GM21515 (cell line): ENCODE measurements around the gene ITGA1.

Source experiments
- ATAC-seq: cut with Tn5 transposase; IDR thresholded peaks from one replicate; pipeline ENCODE4 v1.9.1; 2021; ENCODE audit not compliant: unreplicated experiment

Gene ITGA1

GRCh38 chr5:52989781-52990527, 202.2 kb downstream of the ITGA1 start:
- ATAC-seq: peak; percentile 22

DNA sequence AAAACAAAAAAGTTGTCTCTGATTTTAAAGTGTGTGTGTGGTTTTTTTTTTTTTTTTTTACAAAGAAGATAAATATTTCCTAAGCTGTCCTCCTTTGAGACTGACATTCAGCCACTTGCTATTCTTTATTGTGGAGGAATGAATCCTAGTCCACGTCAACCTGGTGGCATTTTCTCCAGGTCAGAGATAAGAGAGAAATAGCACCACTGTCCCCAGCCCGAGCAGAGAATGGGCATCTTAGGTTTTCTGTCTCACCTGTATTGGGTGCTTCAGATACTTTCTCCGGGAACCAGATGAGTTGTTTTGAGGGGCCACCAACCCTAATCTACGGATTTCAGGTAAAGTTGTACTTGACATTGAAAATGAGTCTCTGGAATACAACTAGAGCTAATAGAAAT, 202.8 kb downstream of the ITGA1 start:
- ATAC-seq: no peak

GRCh38 chr5:52993367-52993766, 205.7 kb downstream of the ITGA1 start:
- no peak for ATAC-seq

DNA sequence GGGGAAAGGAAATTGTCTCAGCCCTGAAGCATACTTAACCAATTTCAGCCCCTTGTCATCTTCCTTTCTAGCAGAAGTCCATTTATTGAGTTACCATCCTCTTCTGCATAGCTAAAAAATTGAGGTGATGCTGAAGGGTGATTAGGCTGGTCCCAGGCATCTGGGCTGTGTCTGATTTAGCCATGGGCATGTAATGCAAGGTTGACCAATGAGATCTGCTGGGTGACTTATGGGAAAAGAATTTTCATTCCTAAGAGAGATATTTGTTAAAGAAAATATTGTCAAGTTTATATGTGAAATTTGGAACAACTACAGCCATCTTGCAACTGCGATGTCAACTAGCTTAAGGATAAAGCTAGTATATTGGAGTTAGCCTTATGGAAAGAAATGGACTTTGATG, 206.6 kb downstream of the ITGA1 start:
- ATAC-seq: no peak

DNA sequence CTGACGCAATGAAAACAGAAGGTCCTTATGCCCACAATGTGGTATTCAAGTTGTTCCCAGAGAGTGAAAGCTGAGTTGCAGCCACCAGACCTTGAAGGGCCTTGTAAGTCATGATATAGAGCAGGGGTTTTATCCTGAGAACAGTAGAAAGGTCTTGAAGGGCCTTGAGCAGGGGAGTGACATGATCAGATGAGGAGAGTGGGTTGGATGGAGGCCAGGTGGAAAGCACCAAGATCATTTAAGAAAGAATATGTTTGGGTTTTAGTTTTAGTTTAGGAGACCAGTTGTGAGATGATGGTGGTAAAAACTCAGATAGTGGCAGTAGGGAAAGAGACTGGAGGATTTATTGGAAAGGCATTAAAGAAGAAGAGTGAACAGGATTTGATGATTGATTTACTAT, 207.4 kb downstream of the ITGA1 start:
- ATAC-seq: no peak

DNA sequence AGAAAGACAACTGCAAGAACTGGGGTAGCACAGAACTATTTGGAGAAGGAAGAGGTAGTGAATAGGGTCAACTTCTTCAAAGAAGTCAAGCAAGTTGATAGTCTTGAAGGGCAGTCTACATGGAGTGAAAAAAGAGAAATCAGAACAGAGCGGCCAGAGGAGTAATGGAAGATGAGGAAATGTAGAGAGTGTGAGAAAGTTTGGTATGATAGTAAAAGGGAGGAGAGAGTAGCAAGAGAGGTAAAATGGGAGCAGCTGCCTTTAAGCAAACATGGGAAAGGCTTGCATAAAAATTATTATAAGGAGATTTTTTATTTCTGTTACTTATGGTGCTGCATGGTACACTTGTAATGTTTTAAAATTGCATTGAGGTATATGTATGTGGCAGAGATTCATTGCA, 208.2 kb downstream of the ITGA1 start:
- ATAC-seq: no peak

DNA sequence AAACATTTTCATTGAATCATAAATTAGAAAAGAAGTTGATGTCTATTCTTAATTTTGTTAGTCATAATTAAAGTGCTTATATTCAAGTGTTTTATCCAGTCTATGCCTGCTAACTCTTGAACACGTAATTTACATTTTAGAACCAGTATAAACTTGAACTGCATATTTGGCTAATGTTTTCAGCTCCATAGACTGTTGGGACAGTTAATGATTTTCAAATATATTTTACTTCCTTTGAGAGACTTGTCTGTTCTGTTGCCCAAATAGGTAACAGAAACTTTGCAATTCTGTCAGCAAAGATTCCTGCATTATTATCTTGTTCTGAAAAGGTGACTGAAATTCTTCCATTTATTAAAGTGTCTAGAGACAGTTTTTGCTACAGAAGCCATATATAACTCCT, 209.3 kb downstream of the ITGA1 start:
- no peak for ATAC-seq

GRCh38 chr5:52997424-52997823, 209.7 kb downstream of the ITGA1 start:
- no peak for ATAC-seq

DNA sequence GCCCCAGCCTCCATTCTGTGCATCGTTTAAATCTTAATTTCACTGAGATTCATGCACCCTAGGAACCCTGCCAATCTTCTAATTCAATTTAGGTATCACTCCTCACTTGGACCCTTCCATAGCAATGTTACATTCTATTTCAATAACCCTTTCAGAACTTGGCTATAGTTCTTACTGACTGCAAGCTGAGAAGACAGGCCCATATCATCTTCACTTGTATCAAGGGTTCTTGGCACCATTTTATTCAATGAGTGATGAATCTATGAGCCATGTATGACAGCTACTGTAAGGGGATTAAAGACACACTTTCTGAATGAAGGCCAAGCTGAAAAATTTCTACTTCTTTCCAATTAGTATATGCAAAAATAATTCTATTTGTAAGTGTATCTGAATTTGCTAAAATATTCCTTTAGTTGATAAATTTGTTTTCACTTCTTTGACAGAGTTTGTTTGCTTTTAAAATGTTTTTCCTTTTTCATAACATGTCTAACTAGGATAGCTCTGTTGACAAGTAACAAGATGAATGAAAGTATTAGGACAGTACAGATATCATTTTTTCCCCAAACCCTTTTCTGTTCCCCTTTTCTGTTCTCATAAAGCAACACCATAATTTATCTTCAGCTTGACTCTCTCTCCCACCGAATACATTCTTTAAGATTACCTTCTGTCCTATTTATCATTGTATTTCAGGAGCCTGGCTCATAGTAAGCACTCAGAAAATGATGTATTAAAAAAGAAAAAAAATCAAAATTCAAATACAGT, 211.0 kb downstream of the ITGA1 start:
- peak; percentile 56 for ATAC-seq

DNA sequence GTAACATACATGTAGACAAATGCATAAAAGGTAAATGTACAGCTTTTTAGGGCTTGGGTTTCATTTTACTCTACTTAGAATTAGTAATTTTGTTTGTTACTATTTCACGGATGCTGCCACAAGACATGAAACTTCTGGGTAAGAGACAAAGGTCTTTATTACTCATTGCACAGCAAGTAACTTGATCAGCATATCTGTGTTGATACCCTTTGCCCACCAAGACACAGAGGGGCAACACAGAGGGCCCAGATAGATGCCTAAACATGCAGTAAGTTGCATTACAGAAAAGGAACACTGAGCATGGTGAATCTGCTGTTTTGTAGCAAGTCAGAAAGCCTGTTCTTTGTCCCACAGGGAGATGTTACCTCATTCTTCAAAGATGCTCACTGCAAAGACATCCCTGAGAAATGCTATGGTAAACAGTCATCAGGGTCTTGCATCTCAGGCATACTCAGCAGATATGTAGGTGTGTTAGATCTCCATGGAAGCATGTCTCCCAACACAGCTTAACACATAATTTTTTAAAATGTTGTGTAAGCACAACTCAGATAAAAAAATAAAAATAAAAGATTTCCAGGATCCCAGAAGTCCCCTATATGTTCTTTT, 211.7 kb downstream of the ITGA1 start:
- ATAC-seq: no peak

DNA sequence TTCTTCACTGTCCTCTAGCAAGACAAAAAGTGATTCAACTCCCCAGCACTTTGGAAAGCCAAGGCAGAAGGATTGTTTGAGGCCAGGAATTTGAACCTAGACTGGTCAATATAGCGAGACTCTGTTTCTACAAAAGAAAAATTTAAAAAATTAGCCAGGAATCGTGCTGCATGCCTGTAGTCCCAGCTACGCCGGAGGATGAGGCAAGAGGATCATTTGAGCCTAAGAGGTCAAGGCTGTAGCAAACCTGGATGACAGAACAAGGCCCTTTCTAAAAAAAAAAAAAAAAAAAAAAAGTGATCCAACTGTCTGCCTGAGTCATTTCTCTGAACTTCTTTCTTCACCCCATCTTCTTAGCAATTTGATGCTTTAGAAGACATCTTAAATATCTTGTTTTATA, 213.8 kb downstream of the ITGA1 start:
- ATAC-seq: no peak

- ATAC-seq: no peak
Observed at GRCh38 chr5:53002491-53002890, 214.8 kb downstream of the ITGA1 start.

- no peak for ATAC-seq
Observed at GRCh38 chr5:53003144-53003543, 215.4 kb downstream of the ITGA1 start.

DNA sequence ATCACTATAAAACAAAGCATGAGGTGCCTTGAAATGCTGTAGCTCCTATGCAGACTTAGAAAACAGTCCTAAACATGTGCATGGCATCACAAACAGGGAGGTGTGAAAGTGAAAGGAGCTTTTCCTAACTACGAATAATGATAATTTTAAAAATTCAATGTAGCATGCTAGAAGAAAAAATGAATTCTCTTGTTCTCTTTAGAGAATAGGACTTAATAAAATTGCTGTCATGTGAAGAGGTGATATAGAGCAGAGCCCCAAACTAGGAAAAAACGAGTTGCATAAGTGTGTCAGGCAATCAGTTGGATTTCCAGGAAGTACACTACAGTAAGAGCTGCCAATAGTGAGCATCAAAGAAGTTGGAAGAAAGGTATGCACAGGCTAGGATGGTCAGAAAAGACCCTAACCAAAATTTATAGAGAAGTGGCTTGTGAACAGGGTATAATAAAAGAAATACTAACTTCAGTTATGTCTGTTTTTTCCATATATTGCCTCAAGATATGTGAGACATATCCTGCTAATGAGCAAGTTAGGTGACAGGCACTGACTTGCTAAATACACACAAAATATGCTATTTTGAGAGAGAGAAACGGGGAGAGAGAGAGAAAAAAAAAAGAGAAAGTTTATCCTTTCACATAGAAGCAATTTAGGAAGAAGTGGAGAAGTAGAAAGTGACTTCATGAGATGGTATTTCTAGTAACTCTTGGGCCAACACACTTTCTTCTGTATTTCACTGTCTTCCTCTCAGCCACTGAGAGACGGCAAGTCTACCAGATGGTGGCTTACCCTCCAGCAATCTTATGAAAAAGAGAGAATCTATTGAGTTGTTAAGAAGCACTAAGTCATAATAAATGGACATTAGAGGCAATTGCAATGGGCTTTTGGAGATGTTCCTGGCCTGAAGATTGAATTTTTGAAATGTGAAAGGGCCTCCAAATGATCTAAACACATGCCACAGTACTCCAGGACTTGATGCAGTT, 219.5 kb downstream of the ITGA1 start:
- ATAC-seq: no peak

- ATAC-seq: peak; percentile 96
Observed at GRCh38 chr5:53008751-53009150, 221.0 kb downstream of the ITGA1 start.
